Measurements from ENCODE around the gene KCNJ6. TPM values are rescaled to one million over a fixed set of nuclear protein-coding genes. Genes with fewer than 3 reads are reported as not detected.

Gene KCNJ6
- 1.1 to 2.8 TPM (median 2.5 TPM) in 5 replicates for total RNA-seq (2022; extraction: Qiagen RNA extraction; ENCODE audit: low read depth)

GRCh38 chr21:37916310-37917051, at the start of gene KCNJ6:
Gene KCNJ6 (minus strand): TSS chr21:37916457. CDS start chr21:37840682, 75,775 bp downstream.

